GM19043 (cell line): ENCODE measurements around the gene MED26.

Experiments used
- ATAC-seq: cut with Tn5 transposase; IDR thresholded peaks from one replicate; pipeline ENCODE4 v1.9.1; 2021; ENCODE audit warnings: low read depth; ENCODE audit not compliant: unreplicated experiment

MED26 gene

GRCh38 chr19:16650821-16651220 is 22.8 kb upstream of the MED26 start:
- no peak for ATAC-seq

GRCh38 chr19:16649734-16650133 is 21.7 kb upstream of the MED26 start:
- ATAC-seq, result no peak

DNA sequence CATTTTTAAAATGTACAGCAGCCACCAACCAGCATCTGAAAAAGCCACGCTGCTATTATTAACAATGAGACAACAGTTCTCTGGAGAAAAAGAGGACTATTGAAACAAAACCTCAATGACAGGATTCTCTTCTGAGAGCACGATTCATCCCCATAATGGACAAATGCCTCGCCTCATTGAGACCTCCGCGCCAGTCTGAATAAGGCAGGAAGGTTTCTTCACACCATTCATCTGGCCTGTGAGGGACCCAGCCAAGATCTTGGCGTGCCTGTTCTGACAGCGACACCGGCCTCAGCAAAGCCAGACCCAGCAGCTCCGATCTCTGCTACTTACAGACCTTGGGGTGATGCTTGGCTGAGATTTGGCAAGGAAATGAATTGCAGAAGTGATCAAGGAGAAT is 17.1 kb upstream of the MED26 start:
- no peak for ATAC-seq

GRCh38 chr19:16641695-16642094 is 13.7 kb upstream of the MED26 start:
- no peak for ATAC-seq

- ATAC-seq, result no peak
Measured at GRCh38 chr19:16640951-16641350, 12.9 kb upstream of the MED26 start.

DNA sequence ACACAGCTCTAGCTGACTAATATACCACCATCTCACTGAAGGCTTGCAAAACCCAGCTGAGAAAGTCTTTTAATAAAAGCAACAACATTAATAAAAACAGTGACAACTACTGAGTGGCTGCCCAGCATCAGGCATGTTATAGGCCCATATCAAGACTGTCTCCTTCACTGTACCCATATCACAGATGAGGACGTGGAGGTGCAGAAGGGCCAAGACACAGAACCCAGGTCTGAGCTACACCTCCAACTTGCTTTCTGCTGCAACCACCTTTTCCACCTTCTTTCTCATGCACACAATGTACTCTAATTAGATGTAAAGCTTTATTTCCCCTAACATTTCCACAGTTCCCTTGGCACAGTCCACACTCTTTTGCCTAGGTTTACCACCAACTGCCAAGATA is 10.7 kb upstream of the MED26 start:
- no peak for ATAC-seq

- ATAC-seq, result no peak
Measured at GRCh38 chr19:16637535-16637934, 9.5 kb upstream of the MED26 start.

DNA sequence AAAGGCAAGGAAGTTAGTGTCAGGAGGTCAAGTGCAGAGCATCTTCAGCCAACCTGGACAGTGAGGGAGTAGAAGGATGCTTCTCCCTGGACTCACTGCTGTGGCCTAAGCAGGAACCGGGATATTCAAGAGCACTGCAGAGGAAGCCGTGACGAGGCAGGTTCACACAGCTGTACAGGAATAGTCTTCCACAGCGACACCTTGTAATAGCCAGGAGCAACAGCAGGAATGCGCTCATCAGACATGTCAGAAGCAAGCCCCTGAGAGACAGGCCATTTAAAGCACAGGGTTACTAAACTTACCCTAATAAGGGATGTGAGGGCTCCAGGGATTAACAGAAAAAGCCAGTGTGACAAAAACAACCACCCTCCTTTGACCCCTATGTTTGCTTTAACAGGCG is 3.5 kb upstream of the MED26 start:
- ATAC-seq, result no peak

DNA sequence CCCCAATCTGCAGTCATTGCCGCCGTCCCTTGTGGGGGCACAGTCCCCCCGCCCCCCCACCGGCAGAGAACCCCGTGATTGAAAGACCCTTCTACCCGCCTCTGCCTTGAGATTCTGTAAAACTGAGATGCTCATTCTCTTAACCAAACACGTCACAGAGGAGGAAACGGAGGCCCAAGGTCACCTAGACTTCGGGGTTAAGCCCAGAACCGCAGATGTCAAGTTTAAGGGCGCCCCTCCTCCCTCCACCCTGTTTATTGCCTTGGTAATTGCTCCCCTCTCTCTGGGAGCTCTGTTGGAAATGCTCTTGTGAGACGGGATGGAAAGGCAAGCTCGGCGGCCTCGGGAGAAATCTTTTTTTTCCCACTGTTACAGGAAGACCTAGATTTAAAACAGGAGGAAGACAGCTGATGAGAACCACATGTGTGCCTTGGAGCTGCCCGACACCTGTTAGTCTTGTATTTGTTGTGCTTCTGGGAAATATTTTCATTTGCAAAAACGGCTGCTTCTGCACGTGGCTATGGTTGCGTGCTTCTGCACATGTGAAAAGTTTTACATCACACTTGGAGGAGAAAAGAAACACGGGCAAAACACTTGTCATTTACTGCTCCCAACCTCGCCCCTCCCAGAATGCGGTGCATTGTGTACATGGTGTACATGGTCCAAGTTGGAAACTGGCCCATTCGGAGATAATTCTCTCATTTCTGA is 1.1 kb upstream of the MED26 start:
- no peak for ATAC-seq

DNA sequence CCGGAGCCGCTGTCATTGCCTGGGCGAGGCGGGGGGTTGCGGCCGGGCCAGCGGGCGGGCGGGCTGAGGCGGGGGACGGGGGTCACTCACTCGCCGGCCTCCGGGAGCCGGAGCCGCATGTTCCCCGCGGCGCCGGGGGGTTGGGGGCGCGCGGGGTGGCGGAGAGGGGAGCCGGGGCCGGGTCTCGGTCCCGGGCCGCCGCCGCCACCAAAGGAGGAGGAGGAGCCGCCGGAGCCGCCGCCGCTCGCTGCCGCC is 149 bp downstream of the MED26 start:
- ATAC-seq, result no peak

GRCh38 chr19:16627193-16627927 is 644 bp downstream of the MED26 start:
- ATAC-seq, result no peak

- no peak for ATAC-seq
Measured at GRCh38 chr19:16626796-16627192, 1.2 kb downstream of the MED26 start.

- no peak for ATAC-seq
Measured at GRCh38 chr19:16625163-16625958, 2.6 kb downstream of the MED26 start.

- no peak for ATAC-seq
Measured at GRCh38 chr19:16624236-16624635, 3.8 kb downstream of the MED26 start.

DNA sequence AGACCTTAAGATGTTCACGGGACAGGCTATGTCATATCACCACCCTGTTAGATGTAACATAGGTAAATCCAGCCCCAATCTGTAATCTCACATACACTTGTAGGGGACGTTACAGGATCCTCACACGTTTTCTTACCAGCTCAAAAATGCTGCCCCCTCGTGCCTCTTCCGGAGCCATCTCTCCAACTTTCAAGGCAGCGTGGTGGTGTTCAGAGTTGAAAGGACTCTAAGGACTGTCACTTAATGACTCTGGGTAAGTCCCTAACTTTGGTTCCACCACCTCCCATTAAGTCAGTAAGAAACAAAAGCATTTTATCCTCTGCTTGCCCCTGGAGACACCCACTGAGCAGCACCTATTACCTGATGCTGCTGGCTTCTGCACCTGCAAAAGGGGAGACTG is 4.4 kb downstream of the MED26 start:
- no peak for ATAC-seq

DNA sequence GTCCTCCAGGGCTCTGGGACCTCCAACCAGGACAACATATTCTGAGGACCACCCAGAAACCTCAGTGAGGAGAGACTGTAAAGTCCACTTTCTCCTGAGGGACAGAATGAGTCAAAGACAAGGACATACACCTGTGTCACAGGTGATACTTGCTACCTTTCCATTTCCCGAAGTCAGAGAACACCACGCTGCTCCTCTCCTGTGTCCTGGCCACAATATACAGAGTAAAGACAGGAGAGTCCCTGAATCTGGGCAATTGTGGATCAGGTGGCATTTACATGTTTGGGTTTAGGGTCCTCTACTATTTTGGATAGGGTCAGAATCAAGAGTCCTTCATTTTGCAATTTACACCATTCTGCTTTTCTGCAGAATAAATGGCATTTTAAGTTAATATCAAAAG is 4.9 kb downstream of the MED26 start:
- no peak for ATAC-seq

DNA sequence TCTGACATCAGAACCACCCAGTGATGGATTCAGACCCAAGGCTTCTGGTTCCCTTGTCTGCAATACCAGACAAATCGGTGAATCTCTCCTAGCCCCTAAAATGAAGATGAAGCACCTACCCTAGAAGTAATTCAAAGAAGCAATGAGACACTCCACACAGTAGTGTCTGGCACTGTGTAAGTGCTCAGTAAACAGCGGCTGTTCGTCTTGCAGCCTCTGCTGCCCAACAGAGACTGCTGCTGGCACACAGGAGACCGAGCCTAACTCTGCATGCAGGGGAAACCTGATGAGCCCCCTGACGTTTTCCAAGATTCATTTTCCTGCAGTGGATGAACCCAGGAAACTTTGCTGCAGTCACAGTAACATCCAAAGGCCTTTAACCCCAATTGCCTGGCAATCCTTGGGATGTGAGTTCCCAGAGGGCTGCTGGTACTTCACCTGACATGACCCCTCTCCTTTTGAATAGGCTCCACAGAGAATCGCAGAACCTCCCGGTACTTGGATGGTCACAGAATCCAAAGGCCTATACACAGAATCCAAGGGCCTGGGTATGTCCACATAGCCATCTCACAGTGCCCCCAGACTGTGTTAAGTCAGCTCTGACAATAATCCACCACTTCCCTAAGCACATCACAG is 6.7 kb downstream of the MED26 start:
- ATAC-seq, result no peak

GRCh38 chr19:16620584-16620983 is 7.4 kb downstream of the MED26 start:
- ATAC-seq, result no peak

GRCh38 chr19:16620018-16620417 is 8.0 kb downstream of the MED26 start:
- ATAC-seq, result no peak

DNA sequence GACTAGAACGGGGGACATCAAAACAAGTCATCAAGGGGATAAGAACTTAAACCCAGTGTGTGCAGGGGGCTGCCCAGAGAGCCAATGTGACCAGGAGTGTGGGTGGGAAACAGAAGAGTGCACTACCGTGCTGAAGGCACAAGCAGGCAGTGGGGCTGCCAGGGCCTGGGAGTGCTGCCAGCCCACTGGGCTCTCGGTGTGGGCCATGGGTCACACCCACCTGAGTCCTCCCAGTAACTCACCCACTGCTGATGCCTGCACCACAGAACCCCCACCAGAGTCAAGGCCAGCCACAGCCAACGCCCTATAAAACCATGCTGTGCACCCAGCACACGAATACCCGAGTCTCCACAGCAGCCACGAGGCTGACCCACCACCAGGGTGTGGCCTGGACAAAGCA is 8.5 kb downstream of the MED26 start:
- no peak for ATAC-seq

DNA sequence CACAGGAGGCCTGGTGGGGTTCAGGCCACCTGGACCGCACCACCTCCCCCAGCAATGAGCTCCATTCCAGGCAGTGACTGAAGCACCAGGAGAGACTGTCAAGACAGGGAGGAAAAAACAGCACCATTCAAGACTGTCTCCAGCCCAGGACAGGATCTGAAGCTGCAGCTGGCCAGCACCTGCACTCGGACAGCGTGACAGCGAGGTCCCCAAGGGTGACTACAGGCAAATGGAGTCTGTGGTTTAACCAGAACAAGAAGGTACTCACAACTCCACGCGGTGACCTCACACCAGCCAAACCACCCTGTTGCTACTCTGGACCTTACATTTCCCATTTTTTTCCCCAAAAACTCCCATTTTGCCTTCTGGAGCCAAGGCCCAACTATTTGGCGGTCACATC is 9.8 kb downstream of the MED26 start:
- ATAC-seq, result no peak
